Neural cell (in vitro differentiated cells): ENCODE data around the gene SPCS1. TPM values are rescaled to one million over a fixed set of nuclear protein-coding genes. Genes with fewer than 3 reads are reported as not detected.
A peak's percentile ranks its signal among the peaks of the same experiment; 100 is the strongest.

ENCODE experiments used
- H2AFZ ChIP-seq: fragments of 200-600, 300-800 bp; sonication (generic), shearing (Covaris generic); 2 replicates; pipeline ENCODE4 v1.6.0; 2014; ENCODE audit warnings: low read depth, mild to moderate bottlenecking, antibody characterized with exemption, low read length, moderate library complexity
- H3F3A ChIP-seq: fragments of 200-600 bp; shearing (Covaris generic); 2 replicates; pipeline ENCODE4 v1.6.1; 2016; ENCODE audit warnings: mild to moderate bottlenecking, moderate library complexity, mixed read lengths, antibody characterized with exemption, low read length; ENCODE audit not compliant: insufficient read depth, poor library complexity, severe bottlenecking
- H3K27ac ChIP-seq: fragments of 200-600, 300-800 bp; sonication (generic), shearing (Covaris generic); 2 replicates; pipeline ENCODE4 v1.5.1; 2014; ENCODE audit warnings: mild to moderate bottlenecking, low read length, moderate library complexity
- H3K27me3 ChIP-seq: fragments of 300-800, 200-600 bp; sonication (generic), shearing (Covaris generic); 2 replicates; pipeline ENCODE4 v1.6.0; 2014; ENCODE audit warnings: mild to moderate bottlenecking, low read depth, low read length, moderate library complexity; ENCODE audit not compliant: insufficient read depth
- H3K36me3 ChIP-seq: fragments of 300-800, 200-600 bp; sonication (generic), shearing (Covaris generic); 2 replicates; pipeline ENCODE4 v1.5.1; 2014; ENCODE audit warnings: mild to moderate bottlenecking, antibody characterized with exemption, low read length, moderate library complexity; ENCODE audit not compliant: insufficient read depth
- H3K4me2 ChIP-seq: fragments of 300-800, 200-600 bp; sonication (generic), shearing (Covaris generic); 2 replicates; pipeline ENCODE4 v1.6.0; 2014; ENCODE audit warnings: mild to moderate bottlenecking, low read length
- H3K4me3 ChIP-seq: fragments of 300-800, 200-600 bp; sonication (generic), shearing (Covaris generic); 2 replicates; pipeline ENCODE4 v1.5.1; 2014; ENCODE audit warnings: mild to moderate bottlenecking, low read length, moderate library complexity
- H3K79me2 ChIP-seq: fragments of 200-600 bp; shearing (Covaris generic); replicated peaks from 2 replicates; pipeline ENCODE4 v1.6.0; 2014; ENCODE audit warnings: mild to moderate bottlenecking, low read length, moderate library complexity; ENCODE audit not compliant: insufficient read depth
- H3K9ac ChIP-seq: fragments of 300-800, 200-600 bp; sonication (generic), shearing (Covaris generic); 2 replicates; pipeline ENCODE4 v1.6.1; 2016; ENCODE audit warnings: mild to moderate bottlenecking, low read length, mixed read lengths
- H3K9me2 ChIP-seq: fragments of 200-600 bp; shearing (Covaris generic); 2 replicates; pipeline ENCODE4 v1.6.1; 2016; ENCODE audit warnings: mild to moderate bottlenecking, low read length, mixed read lengths; ENCODE audit not compliant: insufficient read depth
- H3K9me3 ChIP-seq: fragments of 200-600, 300-800 bp; sonication (generic), shearing (Covaris generic); 2 replicates; pipeline ENCODE4 v1.6.1; 2016; ENCODE audit warnings: mild to moderate bottlenecking, mixed run types, low read length, moderate library complexity, mixed read lengths
- H4K20me1 ChIP-seq: fragments of 200-600 bp; shearing (Covaris generic); 2 replicates; pipeline ENCODE4 v1.6.1; 2016; ENCODE audit warnings: mild to moderate bottlenecking, mixed run types; ENCODE audit not compliant: insufficient read depth
- EP300 ChIP-seq: fragments of 450-650 bp; conservative IDR thresholded peaks from 2 replicates; pipeline ENCODE4 v1.6.1; 2014; ENCODE audit warnings: antibody characterized with exemption, mild to moderate bottlenecking, moderate library complexity; ENCODE audit not compliant: poor library complexity, severe bottlenecking
- EZH2 ChIP-seq: fragments of 200-600, 300-800 bp; shearing (Covaris generic), sonication (generic); IDR thresholded peaks from 2 replicates; pipeline ENCODE4 v1.6.1; 2014; ENCODE audit warnings: antibody characterized with exemption, low read length, borderline replicate concordance, mild to moderate bottlenecking; ENCODE audit not compliant: insufficient read depth, poor library complexity, severe bottlenecking
- MXI1 ChIP-seq: fragments of 450-650 bp; conservative IDR thresholded peaks from 2 replicates; pipeline ENCODE4 v1.6.1; 2014; ENCODE audit warnings: antibody characterized with exemption, mild to moderate bottlenecking; ENCODE audit not compliant: poor library complexity, severe bottlenecking
- POLR2AphosphoS5 ChIP-seq: IDR thresholded peaks from 2 replicates; pipeline ENCODE4 v1.6.1; 2012
- RAD21 ChIP-seq: fragments of 450-650 bp; conservative IDR thresholded peaks from 2 replicates; pipeline ENCODE4 v1.6.1; 2014; ENCODE audit warnings: antibody characterized with exemption, mild to moderate bottlenecking, moderate library complexity
- SMC3 ChIP-seq: fragments of 450-650 bp; conservative IDR thresholded peaks from 2 replicates; pipeline ENCODE4 v1.6.1; 2014; ENCODE audit warnings: antibody characterized with exemption, mild to moderate bottlenecking, moderate library complexity; ENCODE audit not compliant: poor library complexity
- TAF1 ChIP-seq: IDR thresholded peaks from 2 replicates; pipeline ENCODE4 v1.6.1; 2012; ENCODE audit warnings: low read depth
- polyA plus RNA-seq: library from polyadenylated mRNA; depleted of rRNA; stranded (reverse); fragments of >200 nt; gene quantifications from 2 replicates; pipeline ENCODE4 v1.2.3, GENCODE V29; 2014
- TF ChIP-seq, protein P1 (sequence below): fragments of 450-650 bp; IDR thresholded peaks from 2 replicates; pipeline ENCODE4 v1.5.1; 2014; ENCODE audit warnings: antibody characterized with exemption, mild to moderate bottlenecking, moderate library complexity; ENCODE audit not compliant: poor library complexity, severe bottlenecking
- TF ChIP-seq, protein P2 (sequence below): IDR thresholded peaks from 2 replicates; pipeline ENCODE4 v1.6.1; 2012; ENCODE audit warnings: borderline replicate concordance

The SPCS1 gene
- polyA plus RNA-seq, 1 donor from 2014 or later, result 97.4 TPM

DNA sequence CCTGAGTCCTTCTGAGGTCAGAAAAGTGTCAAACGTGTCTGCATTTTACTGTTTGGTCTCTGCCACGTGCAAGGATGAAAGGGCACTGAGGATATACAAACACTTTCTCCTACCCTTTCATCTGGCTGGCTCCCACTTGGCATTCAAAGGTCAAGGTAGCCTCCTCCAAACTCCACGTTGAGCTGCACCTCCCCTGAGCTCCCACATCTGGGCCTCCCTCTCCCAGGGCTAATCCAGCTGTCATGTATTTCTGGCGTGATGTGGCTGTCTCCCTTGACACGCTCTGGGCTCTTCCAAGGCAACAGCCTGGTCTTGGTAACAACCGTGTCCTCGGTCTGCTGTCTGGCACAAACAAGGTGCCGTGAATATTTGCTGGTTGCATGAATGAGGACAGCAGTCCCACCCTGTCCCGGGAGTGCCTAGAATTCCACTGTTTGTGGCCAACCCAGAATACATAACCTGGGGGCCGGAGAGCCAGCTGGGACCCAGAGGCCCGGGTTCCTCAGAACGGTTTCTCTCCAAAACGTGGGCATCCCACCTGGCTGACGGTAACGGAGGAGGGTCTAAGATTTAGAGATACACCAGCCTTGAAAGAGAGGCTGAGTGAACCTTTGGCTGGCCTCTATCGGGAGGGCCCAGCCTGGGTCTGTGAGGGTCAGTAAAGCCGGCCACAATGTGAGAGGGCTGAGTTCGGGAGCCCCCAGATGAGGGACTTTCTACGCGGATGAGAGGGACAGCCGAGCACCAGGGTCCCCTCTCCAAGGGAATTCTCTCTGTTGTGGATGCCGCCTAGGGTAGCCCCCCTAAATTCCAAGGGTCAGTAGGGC lies 1.1 kb upstream of the SPCS1 start:
- Histone ChIP-seq H3K27ac (peak overlapping the region; percentile 86), H3K36me3 (no peaks in the 10 kb centered on the region)

DNA sequence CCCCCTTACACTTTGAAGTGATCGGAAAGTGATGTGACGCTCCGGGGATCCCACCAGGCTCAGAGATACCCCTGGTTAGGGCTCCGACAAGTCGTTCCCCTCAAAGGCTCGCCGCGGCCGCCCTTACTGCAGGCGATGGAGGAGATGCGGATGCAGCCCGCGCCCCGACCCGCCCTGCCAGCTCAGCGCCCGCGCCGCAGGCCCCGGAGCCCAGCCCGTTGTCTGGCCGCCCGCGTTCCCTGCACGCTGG lies 543 bp upstream of the SPCS1 start:
- H3K4me2 ChIP-seq, result peak overlapping the region; percentile 71
- H3K9ac ChIP-seq, result peak overlapping the region; percentile 95
- peak overlapping the region; percentile 60 for H2AFZ ChIP-seq
- TF ChIP-seq, protein P1, sequence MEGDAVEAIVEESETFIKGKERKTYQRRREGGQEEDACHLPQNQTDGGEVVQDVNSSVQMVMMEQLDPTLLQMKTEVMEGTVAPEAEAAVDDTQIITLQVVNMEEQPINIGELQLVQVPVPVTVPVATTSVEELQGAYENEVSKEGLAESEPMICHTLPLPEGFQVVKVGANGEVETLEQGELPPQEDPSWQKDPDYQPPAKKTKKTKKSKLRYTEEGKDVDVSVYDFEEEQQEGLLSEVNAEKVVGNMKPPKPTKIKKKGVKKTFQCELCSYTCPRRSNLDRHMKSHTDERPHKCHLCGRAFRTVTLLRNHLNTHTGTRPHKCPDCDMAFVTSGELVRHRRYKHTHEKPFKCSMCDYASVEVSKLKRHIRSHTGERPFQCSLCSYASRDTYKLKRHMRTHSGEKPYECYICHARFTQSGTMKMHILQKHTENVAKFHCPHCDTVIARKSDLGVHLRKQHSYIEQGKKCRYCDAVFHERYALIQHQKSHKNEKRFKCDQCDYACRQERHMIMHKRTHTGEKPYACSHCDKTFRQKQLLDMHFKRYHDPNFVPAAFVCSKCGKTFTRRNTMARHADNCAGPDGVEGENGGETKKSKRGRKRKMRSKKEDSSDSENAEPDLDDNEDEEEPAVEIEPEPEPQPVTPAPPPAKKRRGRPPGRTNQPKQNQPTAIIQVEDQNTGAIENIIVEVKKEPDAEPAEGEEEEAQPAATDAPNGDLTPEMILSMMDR, result no peak
- TF ChIP-seq, protein P2, sequence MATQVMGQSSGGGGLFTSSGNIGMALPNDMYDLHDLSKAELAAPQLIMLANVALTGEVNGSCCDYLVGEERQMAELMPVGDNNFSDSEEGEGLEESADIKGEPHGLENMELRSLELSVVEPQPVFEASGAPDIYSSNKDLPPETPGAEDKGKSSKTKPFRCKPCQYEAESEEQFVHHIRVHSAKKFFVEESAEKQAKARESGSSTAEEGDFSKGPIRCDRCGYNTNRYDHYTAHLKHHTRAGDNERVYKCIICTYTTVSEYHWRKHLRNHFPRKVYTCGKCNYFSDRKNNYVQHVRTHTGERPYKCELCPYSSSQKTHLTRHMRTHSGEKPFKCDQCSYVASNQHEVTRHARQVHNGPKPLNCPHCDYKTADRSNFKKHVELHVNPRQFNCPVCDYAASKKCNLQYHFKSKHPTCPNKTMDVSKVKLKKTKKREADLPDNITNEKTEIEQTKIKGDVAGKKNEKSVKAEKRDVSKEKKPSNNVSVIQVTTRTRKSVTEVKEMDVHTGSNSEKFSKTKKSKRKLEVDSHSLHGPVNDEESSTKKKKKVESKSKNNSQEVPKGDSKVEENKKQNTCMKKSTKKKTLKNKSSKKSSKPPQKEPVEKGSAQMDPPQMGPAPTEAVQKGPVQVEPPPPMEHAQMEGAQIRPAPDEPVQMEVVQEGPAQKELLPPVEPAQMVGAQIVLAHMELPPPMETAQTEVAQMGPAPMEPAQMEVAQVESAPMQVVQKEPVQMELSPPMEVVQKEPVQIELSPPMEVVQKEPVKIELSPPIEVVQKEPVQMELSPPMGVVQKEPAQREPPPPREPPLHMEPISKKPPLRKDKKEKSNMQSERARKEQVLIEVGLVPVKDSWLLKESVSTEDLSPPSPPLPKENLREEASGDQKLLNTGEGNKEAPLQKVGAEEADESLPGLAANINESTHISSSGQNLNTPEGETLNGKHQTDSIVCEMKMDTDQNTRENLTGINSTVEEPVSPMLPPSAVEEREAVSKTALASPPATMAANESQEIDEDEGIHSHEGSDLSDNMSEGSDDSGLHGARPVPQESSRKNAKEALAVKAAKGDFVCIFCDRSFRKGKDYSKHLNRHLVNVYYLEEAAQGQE, result peak; percentile 13
- peaks cover 56% of the 10 kb centered on the region for H3K79me2 ChIP-seq
- no peaks in the 10 kb centered on the region for H4K20me1 ChIP-seq
- no peaks in the 10 kb centered on the region for H3K9me2 ChIP-seq
- no peaks in the 10 kb centered on the region for H3K36me3 ChIP-seq
- H3K27ac ChIP-seq, result peak overlapping the region; percentile 86
- H3K9me3 ChIP-seq, result no peaks in the 10 kb centered on the region
- H3K27me3 ChIP-seq, result no peaks in the 10 kb centered on the region
- H3F3A ChIP-seq, result peaks cover 6% of the 10 kb centered on the region
- H3K4me3 ChIP-seq, result peak overlapping the region; percentile 99

More for the DNA sequence above, 1.1 kb upstream of the SPCS1 start:
- Histone ChIP-seq H3K79me2 (peaks cover 57% of the 10 kb centered on the region), H3K9ac (peak overlapping the region; percentile 95), H4K20me1 (no peaks in the 10 kb centered on the region), H2AFZ (peak overlapping the region; percentile 60), H3K9me2 (no peaks in the 10 kb centered on the region), H3F3A (peaks cover 6% of the 10 kb centered on the region), H3K27me3 (no peaks in the 10 kb centered on the region), H3K9me3 (no peaks in the 10 kb centered on the region), H3K4me3 (peak overlapping the region; percentile 99), H3K4me2 (peak overlapping the region; percentile 71)
- TF ChIP-seq EZH2 (no peak), RAD21 (no peak), TAF1 (no peak), MXI1 (peak; percentile 21), POLR2AphosphoS5 (no peak)

DNA sequence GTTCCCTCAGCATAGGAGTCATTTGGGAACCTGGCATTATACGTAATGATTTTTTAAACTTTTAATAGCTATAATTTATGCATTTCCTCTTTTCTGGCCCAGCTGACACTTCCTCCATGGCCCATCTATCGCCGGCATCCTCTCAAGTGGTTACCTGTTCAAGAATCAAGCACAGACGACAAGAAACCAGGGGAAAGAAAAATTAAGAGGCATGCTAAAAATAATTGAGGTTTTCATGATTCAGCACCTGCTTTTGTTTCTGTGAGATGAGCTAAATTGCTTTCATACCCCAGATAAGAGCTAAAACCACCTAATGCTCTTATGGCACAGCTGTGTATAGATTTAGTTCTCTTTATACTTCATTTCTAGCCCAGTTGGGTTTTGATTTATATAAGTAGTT lies 1.7 kb downstream of the SPCS1 start:
- Histone ChIP-seq H3K9me2 (no peaks in the 10 kb centered on the region), H3K27me3 (no peaks in the 10 kb centered on the region), H3F3A (peaks cover 6% of the 10 kb centered on the region), H2AFZ (no peak overlapping the region), H4K20me1 (no peaks in the 10 kb centered on the region), H3K9me3 (no peaks in the 10 kb centered on the region), H3K79me2 (peaks cover 40% of the 10 kb centered on the region), H3K36me3 (no peaks in the 10 kb centered on the region), H3K4me2 (peak overlapping the region; percentile 39), H3K4me3 (peak overlapping the region; percentile 99), H3K27ac (no peak overlapping the region), H3K9ac (no peak overlapping the region)
- TF ChIP-seq POLR2AphosphoS5, result no peak
- no peak for TF ChIP-seq MXI1
- no peak for TF ChIP-seq SMC3
- no peak for TF ChIP-seq TAF1
- no peak for TF ChIP-seq EP300
- no peak for TF ChIP-seq EZH2
- TF ChIP-seq, protein P1, result no peak
- TF ChIP-seq, protein P2, result no peak
- no peak for TF ChIP-seq RAD21
